Kidney epithelial cell (primary cell): ENCODE results near the gene CLEC19A. TPM values are rescaled to one million over a fixed set of nuclear protein-coding genes. Genes with fewer than 3 reads are reported as not detected.

Experiments used
- DNase-seq: peaks from one replicate; pipeline ENCODE4 v3.0.0-alpha.2; 2010; ENCODE audit warnings: low read depth
- H3K27me3 ChIP-seq: 2 replicates; pipeline ENCODE4 v1.6.0; 2011; ENCODE audit warnings: low read length; ENCODE audit not compliant: control insufficient read depth, insufficient read depth
- H3K36me3 ChIP-seq: 2 replicates; pipeline ENCODE4 v1.5.1; 2011; ENCODE audit warnings: low read length; ENCODE audit not compliant: control insufficient read depth, insufficient read depth
- H3K4me3 ChIP-seq: 2 replicates; pipeline ENCODE4 v1.5.1; 2011; ENCODE audit warnings: low read depth, mild to moderate bottlenecking, control low read depth, low read length
- CTCF ChIP-seq: IDR thresholded peaks from 2 replicates; pipeline ENCODE4 v1.5.1; 2011; ENCODE audit warnings: mild to moderate bottlenecking, moderate library complexity, low read length, control low read depth, inconsistent platforms; ENCODE audit not compliant: insufficient read depth, poor library complexity, severe bottlenecking
- total RNA-seq: library from RNA; depleted of rRNA; stranded (reverse); fragments of >200 nt; gene quantifications from 2 replicates; pipeline ENCODE4 v1.2.3, GENCODE V29; 2015

The CLEC19A gene
- total RNA-seq, 1 donor from 2014 or later: not detected

- Histone ChIP-seq H3K36me3 (no peaks in the 10 kb centered on the region), H3K4me3 (no peak overlapping the region), H3K27me3 (no peaks in the 10 kb centered on the region)
- DNase-seq: no peak
- TF ChIP-seq CTCF: no peak
Measured at GRCh38 chr16:19329932-19330331, 44.4 kb downstream of the CLEC19A start.

- TF ChIP-seq CTCF: no peak
- no peaks in the 10 kb centered on the region for H3K27me3 ChIP-seq
- no peaks in the 10 kb centered on the region for H3K36me3 ChIP-seq
- no peak for DNase-seq
- H3K4me3 ChIP-seq: no peak overlapping the region
Measured at GRCh38 chr16:19330841-19331397, 45.4 kb downstream of the CLEC19A start.

DNA sequence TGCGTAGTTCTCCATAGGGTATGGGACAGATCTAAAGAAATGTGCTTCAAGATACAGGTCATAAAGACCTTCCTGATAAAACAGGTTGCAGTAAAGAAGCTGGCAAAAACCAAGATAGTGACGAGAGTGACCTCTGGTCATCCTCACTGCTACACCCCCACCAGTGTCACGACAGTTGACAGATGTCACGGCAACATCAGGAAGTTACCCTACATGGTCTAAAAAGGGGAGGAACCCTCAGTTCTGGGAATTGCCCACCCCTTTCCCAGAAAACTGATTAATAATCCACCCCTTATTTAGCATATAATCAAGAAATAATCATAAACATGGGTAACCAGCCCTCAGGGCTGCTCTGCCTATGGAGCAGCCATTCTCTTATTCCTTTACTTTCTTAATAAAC, 46.3 kb downstream of the CLEC19A start:
- H3K27me3 ChIP-seq: no peaks in the 10 kb centered on the region
- no peak overlapping the region for H3K4me3 ChIP-seq
- H3K36me3 ChIP-seq: no peaks in the 10 kb centered on the region
- TF ChIP-seq CTCF: no peak
- DNase-seq: no peak

GRCh38 chr16:19338335-19338734, 52.8 kb downstream of the CLEC19A start:
- no peak for DNase-seq
- H3K36me3 ChIP-seq: no peaks in the 10 kb centered on the region
- no peak for TF ChIP-seq CTCF
- no peaks in the 10 kb centered on the region for H3K27me3 ChIP-seq
- H3K4me3 ChIP-seq: no peak overlapping the region

GRCh38 chr16:19344224-19344801, 58.8 kb downstream of the CLEC19A start:
- H3K36me3 ChIP-seq: no peaks in the 10 kb centered on the region
- no peak overlapping the region for H3K4me3 ChIP-seq
- no peaks in the 10 kb centered on the region for H3K27me3 ChIP-seq
- DNase-seq: no peak
- TF ChIP-seq CTCF: no peak

GRCh38 chr16:19344980-19345379, 59.4 kb downstream of the CLEC19A start:
- no peak for DNase-seq
- H3K4me3 ChIP-seq: no peak overlapping the region
- TF ChIP-seq CTCF: no peak
- no peaks in the 10 kb centered on the region for H3K36me3 ChIP-seq
- H3K27me3 ChIP-seq: no peaks in the 10 kb centered on the region
